NT2/D1 (cell line): Measurements from ENCODE around the gene WDR59.
"Not testable (repeated sequence)": the region's sequence is repeated elsewhere in the genome, so short reads cannot be mapped to it uniquely, and the experiment has no call there.

Source experiments
- DNase-seq: peaks from one replicate; pipeline ENCODE4 v3.0.0-alpha.2; 2011; ENCODE audit warnings: low read depth, low spot score
- H3K27me3 ChIP-seq: 2 replicates; pipeline ENCODE4 v1.6.0; 2011; ENCODE audit warnings: mild to moderate bottlenecking; ENCODE audit not compliant: insufficient read length, insufficient read depth
- H3K36me3 ChIP-seq: 2 replicates; pipeline ENCODE4 v1.6.1; 2011; ENCODE audit warnings: mild to moderate bottlenecking, low read length, mixed read lengths; ENCODE audit not compliant: insufficient read depth, insufficient read length
- H3K4me1 ChIP-seq: 2 replicates; pipeline ENCODE4 v1.5.1; 2011; ENCODE audit not compliant: insufficient read depth, insufficient read length
- H3K4me3 ChIP-seq: 2 replicates; pipeline ENCODE4 v1.5.1; 2011; ENCODE audit warnings: low read depth; ENCODE audit not compliant: insufficient read length
- H3K9ac ChIP-seq: 2 replicates; pipeline ENCODE4 v1.6.0; 2011; ENCODE audit warnings: low read depth; ENCODE audit not compliant: insufficient read length
- H3K9me3 ChIP-seq: 2 replicates; pipeline ENCODE4 v1.5.1; 2011; ENCODE audit warnings: mild to moderate bottlenecking, low read length; ENCODE audit not compliant: insufficient read depth
- SUZ12 ChIP-seq: IDR thresholded peaks from 2 replicates; pipeline ENCODE4 v1.6.1; 2011; ENCODE audit not compliant: insufficient read length, insufficient read depth; ENCODE audit errors: extremely low read depth
- YY1 ChIP-seq: IDR thresholded peaks from 2 replicates; pipeline ENCODE4 v1.6.1; 2011; ENCODE audit not compliant: insufficient read length, insufficient read depth
- ZNF274 ChIP-seq: IDR thresholded peaks from 2 replicates; pipeline ENCODE4 v1.6.1; 2011; ENCODE audit warnings: mild to moderate bottlenecking, low read depth, low read length

The WDR59 gene

DNA sequence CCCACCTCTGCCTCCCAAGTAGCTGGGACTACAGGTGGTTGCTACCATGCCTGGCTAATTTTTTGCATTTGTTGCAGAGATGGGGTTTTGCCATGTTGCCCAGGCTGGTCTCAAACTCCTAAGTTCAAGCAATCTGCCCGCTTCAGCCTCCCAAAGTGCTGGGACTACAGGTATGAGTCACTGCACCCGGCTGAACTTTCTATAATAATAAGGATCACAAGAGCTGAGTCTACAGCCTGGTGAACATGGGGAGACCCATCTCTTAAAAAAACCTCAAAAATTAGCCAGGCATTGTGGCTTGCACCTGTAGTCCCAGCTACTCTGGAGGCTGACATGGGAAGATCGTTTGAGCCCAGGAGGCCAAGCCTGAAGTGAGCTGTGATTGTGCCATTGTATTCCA is 53.5 kb downstream of the WDR59 start:
- Histone ChIP-seq H3K9me3 (no peaks in the 10 kb centered on the region), H3K9ac (no peak overlapping the region), H3K36me3 (peaks cover 30% of the 10 kb centered on the region), H3K4me3 (no peak overlapping the region), H3K27me3 (no peaks in the 10 kb centered on the region), H3K4me1 (no peaks in the 10 kb centered on the region)
- DNase-seq: no peak
- no peak for TF ChIP-seq YY1
- no peak for TF ChIP-seq SUZ12
- no peak for TF ChIP-seq ZNF274

GRCh38 chr16:74929636-74930035 is 55.3 kb downstream of the WDR59 start:
- Histone ChIP-seq H3K36me3 (peaks cover 30% of the 10 kb centered on the region), H3K4me1 (no peaks in the 10 kb centered on the region)
- TF ChIP-seq ZNF274 (no peak), YY1 (no peak), SUZ12 (no peak)

DNA sequence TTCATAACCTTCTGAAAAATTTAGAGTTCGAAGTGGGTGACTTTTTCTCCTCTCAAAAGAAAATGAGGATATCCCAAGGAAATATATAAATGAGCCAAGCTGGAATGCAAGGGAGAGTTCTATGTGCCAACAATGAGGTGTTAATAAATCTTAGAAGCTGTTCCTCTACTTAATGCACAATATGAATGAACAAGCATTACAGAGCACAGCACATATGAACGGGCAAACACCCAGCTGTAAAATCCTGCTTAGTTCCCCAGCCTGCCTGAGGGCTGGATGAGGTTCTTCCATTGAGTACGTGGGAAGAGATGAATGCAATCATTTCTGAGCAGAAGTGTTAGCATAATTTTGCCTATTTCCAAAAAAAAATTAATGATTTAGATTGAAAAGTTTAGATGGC is 58.1 kb downstream of the WDR59 start:
- peaks cover 30% of the 10 kb centered on the region for H3K36me3 ChIP-seq
- no peak overlapping the region for H3K9ac ChIP-seq
- TF ChIP-seq SUZ12: no peak
- no peak for TF ChIP-seq YY1
- no peak for TF ChIP-seq ZNF274
- no peaks in the 10 kb centered on the region for H3K9me3 ChIP-seq
- no peak for DNase-seq
- no peak overlapping the region for H3K4me3 ChIP-seq
- H3K27me3 ChIP-seq: no peaks in the 10 kb centered on the region
- no peaks in the 10 kb centered on the region for H3K4me1 ChIP-seq

More at GRCh38 chr16:74929636-74930035, 55.3 kb downstream of the WDR59 start:
- no peak overlapping the region for H3K4me3 ChIP-seq
- no peak for DNase-seq
- H3K27me3 ChIP-seq: no peaks in the 10 kb centered on the region
- no peaks in the 10 kb centered on the region for H3K9me3 ChIP-seq
- H3K9ac ChIP-seq: no peak overlapping the region

DNA sequence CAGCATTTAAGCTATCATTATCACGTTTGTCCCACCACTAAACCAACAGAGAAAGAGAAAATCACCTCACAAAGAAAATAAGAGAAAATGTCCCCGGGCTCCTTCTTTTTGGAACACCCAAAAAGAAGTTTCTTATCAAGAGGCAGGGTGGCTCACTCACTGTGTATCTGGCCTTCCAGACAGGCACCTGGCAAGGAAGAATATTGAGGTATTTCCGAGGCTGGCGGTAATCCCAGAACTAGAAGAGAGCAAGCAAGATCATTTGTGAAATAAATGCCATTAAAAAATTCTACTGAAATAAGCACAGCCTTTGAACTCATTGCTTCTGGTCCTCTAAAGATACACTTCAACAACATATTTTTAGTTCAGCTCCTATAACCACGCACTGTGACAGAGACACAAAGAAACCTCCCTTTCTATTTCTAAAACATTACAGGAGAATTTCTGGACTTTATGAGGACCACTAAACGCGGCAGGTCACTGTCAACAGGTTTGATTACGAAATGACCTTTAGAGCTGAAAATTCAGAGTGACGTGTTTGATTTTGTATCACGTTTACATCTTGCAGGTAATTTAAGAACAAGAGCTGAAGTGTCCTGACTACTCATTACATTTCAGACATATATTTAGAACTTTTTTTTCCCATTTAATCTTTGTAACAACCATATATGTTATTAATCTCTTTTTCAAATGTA is 61.0 kb downstream of the WDR59 start:
- no peak for DNase-seq
- no peak overlapping the region for H3K9ac ChIP-seq
- H3K9me3 ChIP-seq: no peaks in the 10 kb centered on the region
- no peaks in the 10 kb centered on the region for H3K27me3 ChIP-seq
- TF ChIP-seq YY1 (no peak), ZNF274 (no peak), SUZ12 (no peak)
- H3K4me1 ChIP-seq: no peaks in the 10 kb centered on the region
- no peak overlapping the region for H3K4me3 ChIP-seq
- H3K36me3 ChIP-seq: peaks cover 42% of the 10 kb centered on the region

- TF ChIP-seq SUZ12 (no peak), YY1 (no peak), ZNF274 (no peak)
- Histone ChIP-seq H3K9ac (no peak overlapping the region), H3K4me1 (no peaks in the 10 kb centered on the region), H3K27me3 (no peaks in the 10 kb centered on the region), H3K4me3 (no peak overlapping the region), H3K9me3 (no peaks in the 10 kb centered on the region), H3K36me3 (peaks cover 42% of the 10 kb centered on the region)
- no peak for DNase-seq
Measured at GRCh38 chr16:74922150-74923138, 62.5 kb downstream of the WDR59 start.

DNA sequence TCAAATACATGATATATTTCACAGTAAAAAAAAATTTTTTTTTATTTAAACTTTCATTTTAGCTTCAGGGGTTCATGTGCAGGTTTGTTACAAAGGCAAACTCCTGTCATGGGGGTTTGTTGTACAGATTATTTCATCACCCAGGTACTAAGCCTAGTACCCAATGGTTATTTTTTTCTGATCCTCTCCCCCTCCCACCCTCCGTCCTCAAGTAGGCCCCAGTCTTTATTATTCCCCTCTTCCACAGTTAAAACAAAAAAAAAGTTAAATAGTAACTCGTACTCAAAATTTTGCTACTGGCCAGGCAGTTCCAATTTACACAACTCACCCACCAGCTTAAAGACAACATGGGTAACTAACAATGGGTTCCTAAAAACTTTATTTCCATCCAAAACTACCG is 63.9 kb downstream of the WDR59 start:
- Histone ChIP-seq H3K4me3 (no peak overlapping the region), H3K4me1 (no peaks in the 10 kb centered on the region), H3K36me3 (peaks cover 51% of the 10 kb centered on the region), H3K9me3 (no peaks in the 10 kb centered on the region), H3K9ac (no peak overlapping the region), H3K27me3 (no peaks in the 10 kb centered on the region)
- no peak for DNase-seq
- TF ChIP-seq YY1 (no peak), ZNF274 (no peak), SUZ12 (no peak)

DNA sequence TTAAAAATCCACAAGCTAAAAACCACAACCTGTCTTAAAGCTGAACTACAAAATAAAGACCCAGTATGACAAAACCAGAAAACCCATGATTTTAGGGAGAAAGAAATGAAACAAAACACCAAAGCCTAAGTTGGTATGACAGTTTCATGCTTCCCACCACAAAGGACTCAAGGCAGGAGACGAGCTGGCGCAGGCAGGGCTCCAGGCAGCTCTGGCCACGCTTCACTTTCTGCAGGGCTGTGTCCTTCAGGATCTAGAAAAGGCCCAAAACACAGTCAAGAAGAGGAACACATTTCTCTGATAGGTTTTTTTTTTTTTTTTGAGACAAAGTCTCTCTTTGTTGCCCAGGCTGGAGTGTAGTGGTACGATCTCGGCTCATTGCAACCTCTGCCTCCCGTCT is 75.3 kb downstream of the WDR59 start:
- Histone ChIP-seq H3K36me3 (peaks cover 70% of the 10 kb centered on the region), H3K9ac (no peak overlapping the region), H3K4me1 (no peaks in the 10 kb centered on the region), H3K9me3 (peaks cover 41% of the 10 kb centered on the region), H3K4me3 (no peak overlapping the region), H3K27me3 (no peaks in the 10 kb centered on the region)
- TF ChIP-seq YY1 (no peak), SUZ12 (no peak), ZNF274 (no peak)
- DNase-seq: no peak

DNA sequence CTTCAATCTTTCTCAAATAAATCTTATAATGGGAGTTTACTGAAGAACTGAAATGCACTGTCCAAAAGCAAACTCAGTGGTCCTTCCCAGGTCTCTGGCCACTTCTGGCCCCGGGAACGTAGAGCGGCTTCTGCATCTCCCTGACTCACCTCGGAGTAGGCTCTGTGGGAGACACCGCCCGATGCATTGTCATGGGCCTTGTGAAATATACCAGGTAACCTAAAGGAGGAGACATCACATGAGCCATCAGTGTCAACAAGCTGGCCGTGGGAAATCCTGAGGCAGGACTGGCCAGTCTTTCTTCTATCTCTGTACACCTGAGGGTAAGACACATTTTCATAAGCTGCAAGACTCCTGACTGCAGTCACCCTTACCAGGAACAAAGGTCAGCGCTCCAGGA is 76.2 kb downstream of the WDR59 start:
- Histone ChIP-seq H3K9me3 (peaks cover 38% of the 10 kb centered on the region), H3K36me3 (peaks cover 64% of the 10 kb centered on the region)
- DNase-seq, H3K9ac ChIP-seq, H3K4me3 ChIP-seq, H3K27me3 ChIP-seq, H3K4me1 ChIP-seq: not testable (repeated sequence)
